ENCODE measurements around the gene ARR3.

DNA sequence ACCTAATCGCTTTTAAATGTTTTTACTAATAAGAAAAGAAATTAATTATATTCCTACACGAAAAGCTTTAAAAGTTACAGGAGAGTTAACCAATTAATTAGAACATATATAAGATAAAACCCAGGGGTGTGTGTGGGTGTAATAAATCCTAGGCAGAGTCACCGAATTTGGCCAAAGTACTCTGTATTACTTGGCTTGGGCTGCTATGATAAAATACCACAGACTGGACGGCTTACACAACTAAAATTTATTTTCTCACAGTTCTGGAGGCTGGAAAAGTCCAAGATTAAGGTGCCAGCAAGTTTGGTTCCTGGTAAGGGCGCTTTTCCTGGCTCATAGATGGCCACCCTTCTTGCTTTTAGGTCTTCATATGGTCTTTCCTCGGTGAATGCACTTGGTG is 23.3 kb upstream of the ARR3 start:
- TF ChIP-seq, protein P1, sequence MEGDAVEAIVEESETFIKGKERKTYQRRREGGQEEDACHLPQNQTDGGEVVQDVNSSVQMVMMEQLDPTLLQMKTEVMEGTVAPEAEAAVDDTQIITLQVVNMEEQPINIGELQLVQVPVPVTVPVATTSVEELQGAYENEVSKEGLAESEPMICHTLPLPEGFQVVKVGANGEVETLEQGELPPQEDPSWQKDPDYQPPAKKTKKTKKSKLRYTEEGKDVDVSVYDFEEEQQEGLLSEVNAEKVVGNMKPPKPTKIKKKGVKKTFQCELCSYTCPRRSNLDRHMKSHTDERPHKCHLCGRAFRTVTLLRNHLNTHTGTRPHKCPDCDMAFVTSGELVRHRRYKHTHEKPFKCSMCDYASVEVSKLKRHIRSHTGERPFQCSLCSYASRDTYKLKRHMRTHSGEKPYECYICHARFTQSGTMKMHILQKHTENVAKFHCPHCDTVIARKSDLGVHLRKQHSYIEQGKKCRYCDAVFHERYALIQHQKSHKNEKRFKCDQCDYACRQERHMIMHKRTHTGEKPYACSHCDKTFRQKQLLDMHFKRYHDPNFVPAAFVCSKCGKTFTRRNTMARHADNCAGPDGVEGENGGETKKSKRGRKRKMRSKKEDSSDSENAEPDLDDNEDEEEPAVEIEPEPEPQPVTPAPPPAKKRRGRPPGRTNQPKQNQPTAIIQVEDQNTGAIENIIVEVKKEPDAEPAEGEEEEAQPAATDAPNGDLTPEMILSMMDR (IDR thresholded peaks at IDR 0.05 in 4 of 5, conservative IDR thresholded peaks at IDR 0.05 in 1 of 5): no peak
- TF ChIP-seq POLR2A (IDR thresholded peaks at IDR 0.05): no peak

All from gastrocnemius medialis (tissue), 4 donors.